Measurements from ENCODE around the gene DLG2. TPM values are rescaled to one million over a fixed set of nuclear protein-coding genes. Genes with fewer than 3 reads are reported as not detected.

Gene DLG2
- total RNA-seq, 3 donors from 2014 or later (not counting 1 experiment from before 2014, with no cell fraction given) = 1.7 to 2.9 (median 2.2) TPM

- DNase-seq (no peak), ATAC-seq (no peak)
- Mint-ChIP-seq H3K27me3 (ENCODE audit: low read depth in 2 of 2) (no peaks in the 10 kb centered on the region), H3K27ac (no peak overlapping the region), H3K36me3 (no peaks in the 10 kb centered on the region), H3K4me3 (no peak overlapping the region), H3K4me1 (no peaks in the 10 kb centered on the region), H3K9me3 (peaks cover 12 to 13% of the 10 kb centered on the region in 2 donors)
- Histone ChIP-seq H3K27me3 (ENCODE audit: control insufficient read depth, insufficient read depth, low read length) (no peaks in the 10 kb centered on the region), H3K27ac (ENCODE audit: low read length) (no peak overlapping the region), H3K9me3 (ENCODE audit: control insufficient read depth, insufficient read depth, low read length) (no peaks in the 10 kb centered on the region), H3K4me1 (ENCODE audit: control insufficient read depth, insufficient read depth, low read length) (no peaks in the 10 kb centered on the region), H3K4me3 (ENCODE audit: low read length) (no peak overlapping the region), H3K36me3 (ENCODE audit: control insufficient read depth, insufficient read depth, low read length) (no peaks in the 10 kb centered on the region)
- intact Hi-C loops (cut with micrococcal nuclease) = no loop called here
- no peak for TF ChIP-seq CTCF (IDR thresholded peaks at IDR 0.05)
- WGBS (ENCODE audit: insufficient coverage) = 91% methylated on average over 3 of the region's 4 CpGs
Observed at GRCh38 chr11:84420271-84420670, 1206.9 kb downstream of the DLG2 start.

- ATAC-seq = no peak
- intact Hi-C loops (cut with micrococcal nuclease) = no loop called here
- TF ChIP-seq CTCF (IDR thresholded peaks at IDR 0.05) = no peak
- no peak for DNase-seq
- H3K4me1 Mint-ChIP-seq = no peaks in the 10 kb centered on the region
- H3K4me3 ChIP-seq (ENCODE audit: low read length) = no peak overlapping the region
- 72% methylated on average over 3 of the region's 3 CpGs for WGBS (ENCODE audit: insufficient coverage)
- H3K9me3 Mint-ChIP-seq = peaks cover 12 to 13% of the 10 kb centered on the region in 2 donors
- no peaks in the 10 kb centered on the region for H3K9me3 ChIP-seq (ENCODE audit: control insufficient read depth, insufficient read depth, low read length)
- H3K27ac ChIP-seq (ENCODE audit: low read length) = no peak overlapping the region
- H3K36me3 Mint-ChIP-seq = no peaks in the 10 kb centered on the region
- no peak overlapping the region for H3K4me3 Mint-ChIP-seq
- H3K27me3 ChIP-seq (ENCODE audit: control insufficient read depth, insufficient read depth, low read length) = no peaks in the 10 kb centered on the region
- H3K27ac Mint-ChIP-seq = no peak overlapping the region
- no peaks in the 10 kb centered on the region for H3K27me3 Mint-ChIP-seq (ENCODE audit: low read depth in 2 of 2)
- no peaks in the 10 kb centered on the region for H3K36me3 ChIP-seq (ENCODE audit: control insufficient read depth, insufficient read depth, low read length)
- H3K4me1 ChIP-seq (ENCODE audit: control insufficient read depth, insufficient read depth, low read length) = no peaks in the 10 kb centered on the region
Observed at GRCh38 chr11:84419616-84420015, 1207.5 kb downstream of the DLG2 start.

GRCh38 chr11:84414920-84415319 lies 1212.2 kb downstream of the DLG2 start:
- intact Hi-C loops (cut with micrococcal nuclease) = no loop called here
- no peaks in the 10 kb centered on the region for H3K36me3 Mint-ChIP-seq
- no CpG with 5 or more reads among the region's 1 CpG for WGBS (ENCODE audit: insufficient coverage)
- H3K27ac Mint-ChIP-seq = no peak overlapping the region
- no peak overlapping the region for H3K4me3 Mint-ChIP-seq
- ATAC-seq = no peak
- no peak for DNase-seq
- no peaks in the 10 kb centered on the region for H3K4me1 Mint-ChIP-seq
- peaks cover 9 to 10% of the 10 kb centered on the region in 2 donors for H3K9me3 Mint-ChIP-seq
- Histone ChIP-seq H3K9me3 (ENCODE audit: control insufficient read depth, insufficient read depth, low read length) (no peaks in the 10 kb centered on the region), H3K36me3 (ENCODE audit: control insufficient read depth, insufficient read depth, low read length) (no peaks in the 10 kb centered on the region), H3K4me1 (ENCODE audit: control insufficient read depth, insufficient read depth, low read length) (no peaks in the 10 kb centered on the region), H3K27me3 (ENCODE audit: control insufficient read depth, insufficient read depth, low read length) (no peaks in the 10 kb centered on the region), H3K27ac (ENCODE audit: low read length) (no peak overlapping the region), H3K4me3 (ENCODE audit: low read length) (no peak overlapping the region)
- no peak for TF ChIP-seq CTCF (IDR thresholded peaks at IDR 0.05)
- no peaks in the 10 kb centered on the region for H3K27me3 Mint-ChIP-seq (ENCODE audit: low read depth in 2 of 2)

- Mint-ChIP-seq H3K27ac (no peak overlapping the region), H3K4me1 (no peaks in the 10 kb centered on the region), H3K27me3 (ENCODE audit: low read depth in 2 of 2) (no peaks in the 10 kb centered on the region), H3K36me3 (no peaks in the 10 kb centered on the region), H3K9me3 (peaks cover 10 to 13% of the 10 kb centered on the region in 2 donors), H3K4me3 (no peak overlapping the region)
- TF ChIP-seq CTCF (IDR thresholded peaks at IDR 0.05) = no peak
- Histone ChIP-seq H3K27ac (ENCODE audit: low read length) (no peak overlapping the region), H3K4me1 (ENCODE audit: control insufficient read depth, insufficient read depth, low read length) (no peaks in the 10 kb centered on the region), H3K27me3 (ENCODE audit: control insufficient read depth, insufficient read depth, low read length) (no peaks in the 10 kb centered on the region), H3K9me3 (ENCODE audit: control insufficient read depth, insufficient read depth, low read length) (no peaks in the 10 kb centered on the region), H3K36me3 (ENCODE audit: control insufficient read depth, insufficient read depth, low read length) (no peaks in the 10 kb centered on the region), H3K4me3 (ENCODE audit: low read length) (no peak overlapping the region)
- DNase-seq (no peak), ATAC-seq (no peak)
- intact Hi-C loops (cut with micrococcal nuclease) = no loop called here
Observed at GRCh38 chr11:84413549-84413948, 1213.6 kb downstream of the DLG2 start.
